Sigmoid colon (tissue), 7 donors: ENCODE data around the gene NRBF2. TPM values are rescaled to one million over a fixed set of nuclear protein-coding genes. Genes with fewer than 3 reads are reported as not detected.
A peak's percentile ranks its signal among the peaks of the same experiment; 100 is the strongest.
"Not testable (repeated sequence)": the region's sequence is repeated elsewhere in the genome, so short reads cannot be mapped to it uniquely, and the experiment has no call there.

ENCODE experiments used
- DNase-seq: peaks from one replicate; pipeline ENCODE4 v3.0.0-alpha.2; 2019
- H3K27ac ChIP-seq, 4 donors: fragments of 200-600 bp; sonication (generic); one replicate each; pipeline ENCODE4 v1.5.1; 2016 to 2019; ENCODE audit warnings: mild to moderate bottlenecking in 1 of 4
- H3K27me3 ChIP-seq, 3 donors: fragments of 200-600 bp; sonication (generic); one replicate each; pipeline ENCODE4 v1.5.1; 2019; ENCODE audit warnings: mild to moderate bottlenecking in 1 of 3
- H3K36me3 ChIP-seq, 4 donors: fragments of 200-600 bp; sonication (generic); one replicate each; pipeline ENCODE4 v1.5.1; 2016 to 2019
- H3K4me1 ChIP-seq, 4 donors: fragments of 200-600 bp; sonication (generic); one replicate each; pipeline ENCODE4 v1.5.1; 2017 to 2019
- H3K4me3 ChIP-seq, 4 donors: fragments of 200-600 bp; sonication (generic); one replicate each; pipeline ENCODE4 v1.5.1; 2017 to 2019; ENCODE audit warnings: mild to moderate bottlenecking in 2 of 4, moderate library complexity in 1 of 4
- H3K9me3 ChIP-seq, 4 donors: fragments of 200-600 bp in 3 of 4; sonication (generic) in 3 of 4; one replicate each; pipeline versions ENCODE4 v1.5.1 to v1.6.1; 2013 to 2019
- CTCF ChIP-seq, 4 experiments: fragments of 450-650 bp in 3 of 4; fragments of 200-600 bp in 1 of 4; IDR thresholded peaks; one replicate each; pipeline ENCODE4 v1.5.1; 2016 to 2019; ENCODE audit warnings: antibody characterized with exemption in 4 of 4, mild to moderate bottlenecking in 3 of 4, moderate library complexity in 2 of 4
- EP300 ChIP-seq, 4 donors: sonication (generic); formaldehyde crosslinking; IDR thresholded peaks; one replicate each; pipeline ENCODE4 v1.6.1; 2017; ENCODE audit warnings: antibody characterized with exemption in 4 of 4
- POLR2A ChIP-seq, 2 donors: fragments of 450-650 bp; IDR thresholded peaks; one replicate each; pipeline ENCODE4 v1.6.1; 2016; ENCODE audit warnings: antibody characterized with exemption in 2 of 2, mild to moderate bottlenecking in 2 of 2, moderate library complexity in 2 of 2
- POLR2AphosphoS5 ChIP-seq, 4 donors: sonication (generic); formaldehyde crosslinking; IDR thresholded peaks; one replicate each; pipeline ENCODE4 v1.6.1; 2017; ENCODE audit warnings: antibody characterized with exemption in 4 of 4
- WGBS, 2 donors: extraction: QIAGEN DNeasy Blood & Tissue Kit; methylation state at CpG; one replicate each; pipeline ENCODE4 v1.1.7; 2013; 5-methylcytosine and 5-hydroxymethylcytosine counted together
- intact Hi-C: fragments of 100-400 bp; cut with DNase I; formaldehyde crosslinking; loops from one replicate; pipeline ENCODE4 v1.15.1; 2023
- polyA plus RNA-seq, 3 donors: library from polyadenylated mRNA; stranded (reverse); fragments of 200-250 nt; gene quantifications; one replicate each; pipeline ENCODE4 v1.2.3, GENCODE V29; 2013
- total RNA-seq, 4 donors: library from RNA; depleted of rRNA; stranded (reverse); fragments of >200 nt; gene quantifications; one replicate each; pipeline ENCODE4 v1.1.0, GENCODE V29; 2016
- donor health status: healthy with polysubstance abuse.
- donor health status: Bipolar disorder and iron deficiency.
- donor health status: healthy.

Gene NRBF2
- total and polyA plus RNA-seq, 7 donors: 12.7 to 33.5 (median 15.0) TPM

GRCh38 chr10:63150745-63151144 lies 17.6 kb downstream of the NRBF2 start:
- 95 to 96% methylated on average over 4 of the region's 4 CpGs for WGBS, 2 donors
- H3K9me3 ChIP-seq: no peaks in the 10 kb centered on the region
- H3K4me1 ChIP-seq: peaks cover 0 to 44% (median 31%) of the 10 kb centered on the region in 4 donors
- DNase-seq: no peak
- peaks cover 0 to 27% (median 0%) of the 10 kb centered on the region in 4 donors for H3K36me3 ChIP-seq
- intact Hi-C loops: loop anchor here (10.0 kb wide), 1 partner anchor 66 kb away; no protein-coding TSS in a partner anchor
- H3K27me3 ChIP-seq: no peaks in the 10 kb centered on the region
- TF ChIP-seq POLR2A (IDR thresholded peaks at IDR 0.05): no peak
- no peak for TF ChIP-seq CTCF (IDR thresholded peaks at IDR 0.05)
- no peak for TF ChIP-seq POLR2AphosphoS5 (IDR thresholded peaks at IDR 0.05)
- TF ChIP-seq EP300 (IDR thresholded peaks at IDR 0.05): no peak
- no peak overlapping the region for H3K4me3 ChIP-seq
- H3K27ac ChIP-seq: no peak overlapping the region

- not testable (repeated sequence) for DNase-seq, H3K9me3 ChIP-seq, H3K4me3 ChIP-seq, H3K27me3 ChIP-seq
- H3K36me3 ChIP-seq: peaks cover 0 to 27% (median 0%) of the 10 kb centered on the region in 4 donors
- whole genome bisulfite sequencing, 2 donors: 85 to 90% methylated on average over 9 of the region's 9 CpGs
- H3K4me1 ChIP-seq: peaks cover 0 to 39% (median 33%) of the 10 kb centered on the region in 4 donors
- intact Hi-C loops: loop anchor here (10.0 kb wide), 1 partner anchor 69 kb away; no protein-coding TSS in a partner anchor
- H3K27ac ChIP-seq: peak overlapping the region in 3 of 4 donors; percentile 33 to 47 (median 36)
Observed at GRCh38 chr10:63153868-63154545, 20.9 kb downstream of the NRBF2 start.

GRCh38 chr10:63154546-63155387 lies 21.6 kb downstream of the NRBF2 start:
- peak overlapping the region in 3 of 4 donors; percentile 15 to 65 (median 43) for H3K27ac ChIP-seq
- no peaks in the 10 kb centered on the region for H3K9me3 ChIP-seq
- H3K4me3 ChIP-seq: no peak overlapping the region
- H3K4me1 ChIP-seq: peaks cover 0 to 39% (median 32%) of the 10 kb centered on the region in 4 donors
- no peak for TF ChIP-seq CTCF (IDR thresholded peaks at IDR 0.05)
- TF ChIP-seq POLR2AphosphoS5 (IDR thresholded peaks at IDR 0.05): no peak
- TF ChIP-seq EP300 (IDR thresholded peaks at IDR 0.05): no peak
- TF ChIP-seq POLR2A (IDR thresholded peaks at IDR 0.05): no peak
- DNase-seq: no peak
- WGBS, 2 donors: 22 to 68% methylated on average over 6 of the region's 6 CpGs
- H3K27me3 ChIP-seq: no peaks in the 10 kb centered on the region
- intact Hi-C loops: loop anchor here (5.0 to 10.0 kb wide), 4 partner anchors 70 to 717 kb away; partner anchors contain the start of genes ADO and EGR2
- peaks cover 0 to 27% (median 0%) of the 10 kb centered on the region in 4 donors for H3K36me3 ChIP-seq

GRCh38 chr10:63155388-63156020 lies 22.4 kb downstream of the NRBF2 start:
- TF ChIP-seq CTCF (IDR thresholded peaks at IDR 0.05): no peak
- TF ChIP-seq POLR2A (IDR thresholded peaks at IDR 0.05): no peak
- no peak for TF ChIP-seq EP300 (IDR thresholded peaks at IDR 0.05)
- TF ChIP-seq POLR2AphosphoS5 (IDR thresholded peaks at IDR 0.05): no peak
- WGBS, 2 donors: 75 to 90% methylated on average over 8 of the region's 8 CpGs
- Histone ChIP-seq H3K36me3 (peaks cover 0 to 27% (median 0%) of the 10 kb centered on the region in 4 donors), H3K4me3 (no peak overlapping the region), H3K9me3 (no peaks in the 10 kb centered on the region), H3K27me3 (no peaks in the 10 kb centered on the region), H3K4me1 (peaks cover 0 to 39% (median 32%) of the 10 kb centered on the region in 4 donors), H3K27ac (peak overlapping the region in 2 of 4 donors; percentile 43 to 65)
- intact Hi-C loops: loop anchor here (5.0 to 10.0 kb wide), 4 partner anchors 71 to 718 kb away; partner anchors contain the start of genes ADO and EGR2
- DNase-seq: no peak
